ENCODE measurements around the gene HCN3. TPM values are rescaled to one million over a fixed set of nuclear protein-coding genes. Genes with fewer than 3 reads are reported as not detected.

Gene HCN3
- total RNA-seq, 1 donor from 2014 or later: 1.0 TPM

DNA sequence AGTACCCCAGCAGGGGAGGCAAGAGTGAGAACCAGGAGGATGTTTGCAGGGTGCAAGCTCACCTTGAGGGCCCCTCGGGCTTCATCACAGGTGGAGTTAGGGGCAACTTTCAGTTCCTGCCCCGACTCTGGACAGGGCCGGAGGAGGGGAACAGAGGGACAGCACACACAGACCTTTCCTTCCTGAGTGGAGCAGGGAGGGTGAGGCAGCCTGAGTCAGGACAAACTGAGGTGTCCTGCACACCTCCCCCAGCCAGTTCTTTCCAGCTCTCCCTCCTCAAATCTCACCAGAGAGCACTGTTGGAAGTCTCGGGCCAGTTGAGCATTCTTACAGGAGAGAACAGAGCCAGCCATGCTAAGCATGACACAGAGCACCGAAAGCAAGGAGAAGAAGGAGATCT is 23.5 kb upstream of the HCN3 start:
- Histone ChIP-seq H3K27me3 (ENCODE audit: control insufficient read depth in 3 of 3, insufficient read depth in 3 of 3, low read length in 3 of 3) (no peaks in the 10 kb centered on the region), H3K4me3 (ENCODE audit: low read length in 3 of 3) (peak overlapping the region; percentile 78 to 89 (median 85)), H3K27ac (ENCODE audit: low read depth, low read length) (peak overlapping the region; percentile 81), H3K4me1 (ENCODE audit: control insufficient read depth in 3 of 3, insufficient read depth in 3 of 3, low read length in 3 of 3) (peaks cover 21 to 40% (median 35%) of the 10 kb centered on the region in 3 donors), H3K9ac (ENCODE audit: low read depth in 1 of 3, low read length in 3 of 3) (peak overlapping the region; percentile 40 to 90 (median 81)), H3K9me3 (ENCODE audit: control insufficient read depth in 3 of 3, low read length in 3 of 3) (no peaks in the 10 kb centered on the region), H3K36me3 (ENCODE audit: control insufficient read depth in 3 of 3, insufficient read depth in 3 of 3, low read length in 3 of 3) (peaks cover 17 to 25% (median 17%) of the 10 kb centered on the region in 3 donors)

DNA sequence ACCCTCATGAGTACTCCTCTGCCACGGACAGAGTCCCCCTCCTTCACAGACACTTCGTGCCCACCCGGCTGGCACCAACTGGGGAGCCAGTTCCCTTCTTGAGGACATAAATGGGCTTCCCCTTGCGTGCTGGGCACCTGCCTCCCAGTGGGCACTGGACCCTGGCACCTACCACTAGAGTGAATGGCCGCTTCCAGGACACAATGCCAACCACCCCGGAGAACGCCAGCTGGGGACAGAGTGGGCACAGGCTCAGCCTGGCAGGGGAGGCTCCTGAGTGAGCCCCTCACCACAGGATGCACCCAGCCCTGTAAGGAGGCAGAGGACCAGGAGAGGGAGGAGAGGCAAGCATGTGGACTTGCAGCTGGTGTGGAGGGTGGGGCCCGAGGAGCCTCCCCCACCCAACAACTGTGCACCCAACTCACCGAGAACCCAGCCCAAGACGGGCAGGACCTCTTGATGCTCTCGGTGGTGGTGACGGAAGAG is 23.0 kb upstream of the HCN3 start:
- Histone ChIP-seq H3K27me3 (ENCODE audit: control insufficient read depth in 3 of 3, insufficient read depth in 3 of 3, low read length in 3 of 3) (no peaks in the 10 kb centered on the region), H3K4me1 (ENCODE audit: control insufficient read depth in 3 of 3, insufficient read depth in 3 of 3, low read length in 3 of 3) (peaks cover 21 to 40% (median 35%) of the 10 kb centered on the region in 3 donors), H3K9ac (ENCODE audit: low read depth in 1 of 3, low read length in 3 of 3) (peak overlapping the region; percentile 40 to 90 (median 81)), H3K9me3 (ENCODE audit: control insufficient read depth in 3 of 3, low read length in 3 of 3) (no peaks in the 10 kb centered on the region), H3K4me3 (ENCODE audit: low read length in 3 of 3) (peak overlapping the region; percentile 78 to 89 (median 85)), H3K27ac (ENCODE audit: low read depth, low read length) (peak overlapping the region; percentile 81), H3K36me3 (ENCODE audit: control insufficient read depth in 3 of 3, insufficient read depth in 3 of 3, low read length in 3 of 3) (peaks cover 17 to 26% (median 18%) of the 10 kb centered on the region in 3 donors)

DNA sequence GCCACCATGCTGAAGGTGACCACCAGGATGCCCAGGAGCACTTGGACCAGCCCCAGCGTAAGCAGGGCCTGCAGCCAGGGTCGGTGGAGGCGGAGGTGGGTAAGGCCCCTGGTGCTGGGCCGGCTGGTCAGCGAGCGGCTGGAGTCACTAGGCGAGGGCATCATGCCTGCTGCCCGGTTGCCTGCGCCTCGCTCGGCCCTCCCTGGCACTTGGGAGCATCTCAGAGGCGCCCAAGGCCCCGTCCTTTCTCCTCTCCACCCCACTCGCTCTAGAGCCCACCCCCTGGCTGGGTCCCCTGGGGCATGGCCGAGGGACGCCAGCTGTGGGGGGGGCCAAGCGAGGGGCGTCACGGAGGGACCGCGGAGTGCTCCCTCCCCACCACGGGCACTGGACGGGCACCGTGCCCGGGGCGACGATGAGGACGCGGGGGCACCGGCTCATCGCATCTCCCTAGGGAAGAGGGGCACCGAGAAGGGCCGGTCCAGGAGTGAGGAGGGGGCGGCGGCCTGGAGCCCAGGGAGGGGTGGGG is 22.5 kb upstream of the HCN3 start:
- peak overlapping the region; percentile 81 for H3K27ac ChIP-seq (ENCODE audit: low read depth, low read length)
- no peaks in the 10 kb centered on the region for H3K9me3 ChIP-seq (ENCODE audit: control insufficient read depth in 3 of 3, low read length in 3 of 3)
- peak overlapping the region; percentile 81 to 94 (median 90) for H3K9ac ChIP-seq (ENCODE audit: low read depth in 1 of 3, low read length in 3 of 3)
- H3K4me1 ChIP-seq (ENCODE audit: control insufficient read depth in 3 of 3, insufficient read depth in 3 of 3, low read length in 3 of 3): peaks cover 21 to 40% (median 35%) of the 10 kb centered on the region in 3 donors
- H3K27me3 ChIP-seq (ENCODE audit: control insufficient read depth in 3 of 3, insufficient read depth in 3 of 3, low read length in 3 of 3): no peaks in the 10 kb centered on the region
- H3K4me3 ChIP-seq (ENCODE audit: low read length in 3 of 3): peak overlapping the region; percentile 85 to 89 (median 85)
- H3K36me3 ChIP-seq (ENCODE audit: control insufficient read depth in 3 of 3, insufficient read depth in 3 of 3, low read length in 3 of 3): peaks cover 18 to 26% (median 19%) of the 10 kb centered on the region in 3 donors

- no peaks in the 10 kb centered on the region for H3K9me3 ChIP-seq (ENCODE audit: control insufficient read depth in 3 of 3, low read length in 3 of 3)
- no peaks in the 10 kb centered on the region for H3K27me3 ChIP-seq (ENCODE audit: control insufficient read depth in 3 of 3, insufficient read depth in 3 of 3, low read length in 3 of 3)
- peak within 1 kb of the TSS; percentile 81 for H3K27ac ChIP-seq (ENCODE audit: low read depth, low read length)
- H3K4me3 ChIP-seq (ENCODE audit: low read length in 3 of 3): peak within 1 kb of the TSS; percentile 85 to 89 (median 85)
- peak within 1 kb of the TSS; percentile 81 to 94 (median 90) for H3K9ac ChIP-seq (ENCODE audit: low read depth in 1 of 3, low read length in 3 of 3)
- H3K4me1 ChIP-seq (ENCODE audit: control insufficient read depth in 3 of 3, insufficient read depth in 3 of 3, low read length in 3 of 3): peaks cover 21 to 42% (median 35%) of the 10 kb centered on the region in 3 donors
- H3K36me3 ChIP-seq (ENCODE audit: control insufficient read depth in 3 of 3, insufficient read depth in 3 of 3, low read length in 3 of 3): peaks cover 21 to 31% (median 23%) of the 10 kb centered on the region in 3 donors
These were observed 21.8 kb upstream of the HCN3 start, which contains the start of gene ENTREP3 for GRCh38 chr1:155255243-155256007. Gene ENTREP3, minus strand, starts transcription at chr1:155255483. Its CDS starts 606 bp downstream, at chr1:155254877.

GRCh38 chr1:155256058-155256852 is 21.0 kb upstream of the HCN3 start:
- Histone ChIP-seq H3K4me1 (ENCODE audit: control insufficient read depth in 3 of 3, insufficient read depth in 3 of 3, low read length in 3 of 3) (peaks cover 22 to 43% (median 34%) of the 10 kb centered on the region in 3 donors), H3K36me3 (ENCODE audit: control insufficient read depth in 3 of 3, insufficient read depth in 3 of 3, low read length in 3 of 3) (peaks cover 24 to 33% (median 24%) of the 10 kb centered on the region in 3 donors), H3K9me3 (ENCODE audit: control insufficient read depth in 3 of 3, low read length in 3 of 3) (no peaks in the 10 kb centered on the region), H3K4me3 (ENCODE audit: low read length in 3 of 3) (peak overlapping the region; percentile 85 to 89 (median 85)), H3K27ac (ENCODE audit: low read depth, low read length) (peak overlapping the region; percentile 81), H3K27me3 (ENCODE audit: control insufficient read depth in 3 of 3, insufficient read depth in 3 of 3, low read length in 3 of 3) (no peaks in the 10 kb centered on the region), H3K9ac (ENCODE audit: low read depth in 1 of 3, low read length in 3 of 3) (peak overlapping the region; percentile 81 to 94 (median 90))

- Histone ChIP-seq H3K27ac (ENCODE audit: low read depth, low read length) (no peak overlapping the region), H3K9ac (ENCODE audit: low read depth in 1 of 3, low read length in 3 of 3) (peak overlapping the region in 1 of 3 donors; percentile 25), H3K27me3 (ENCODE audit: control insufficient read depth in 3 of 3, insufficient read depth in 3 of 3, low read length in 3 of 3) (no peaks in the 10 kb centered on the region), H3K9me3 (ENCODE audit: control insufficient read depth in 3 of 3, low read length in 3 of 3) (no peaks in the 10 kb centered on the region), H3K4me3 (ENCODE audit: low read length in 3 of 3) (no peak overlapping the region), H3K4me1 (ENCODE audit: control insufficient read depth in 3 of 3, insufficient read depth in 3 of 3, low read length in 3 of 3) (peaks cover 25 to 39% (median 33%) of the 10 kb centered on the region in 3 donors), H3K36me3 (ENCODE audit: control insufficient read depth in 3 of 3, insufficient read depth in 3 of 3, low read length in 3 of 3) (peaks cover 47 to 54% (median 49%) of the 10 kb centered on the region in 3 donors)
These were observed 17.0 kb upstream of the HCN3 start for GRCh38 chr1:155260276-155260675.

GRCh38 chr1:155261493-155261851 is 15.8 kb upstream of the HCN3 start:
- no peaks in the 10 kb centered on the region for H3K27me3 ChIP-seq (ENCODE audit: control insufficient read depth in 3 of 3, insufficient read depth in 3 of 3, low read length in 3 of 3)
- peak overlapping the region; percentile 96 to 99 (median 98) for H3K4me3 ChIP-seq (ENCODE audit: low read length in 3 of 3)
- H3K9me3 ChIP-seq (ENCODE audit: control insufficient read depth in 3 of 3, low read length in 3 of 3): no peaks in the 10 kb centered on the region
- H3K4me1 ChIP-seq (ENCODE audit: control insufficient read depth in 3 of 3, insufficient read depth in 3 of 3, low read length in 3 of 3): peaks cover 19 to 31% (median 22%) of the 10 kb centered on the region in 3 donors
- H3K27ac ChIP-seq (ENCODE audit: low read depth, low read length): peak overlapping the region; percentile 86
- peaks cover 52 to 59% (median 58%) of the 10 kb centered on the region in 3 donors for H3K36me3 ChIP-seq (ENCODE audit: control insufficient read depth in 3 of 3, insufficient read depth in 3 of 3, low read length in 3 of 3)
- H3K9ac ChIP-seq (ENCODE audit: low read depth in 1 of 3, low read length in 3 of 3): peak overlapping the region; percentile 94 to 99 (median 97)

DNA sequence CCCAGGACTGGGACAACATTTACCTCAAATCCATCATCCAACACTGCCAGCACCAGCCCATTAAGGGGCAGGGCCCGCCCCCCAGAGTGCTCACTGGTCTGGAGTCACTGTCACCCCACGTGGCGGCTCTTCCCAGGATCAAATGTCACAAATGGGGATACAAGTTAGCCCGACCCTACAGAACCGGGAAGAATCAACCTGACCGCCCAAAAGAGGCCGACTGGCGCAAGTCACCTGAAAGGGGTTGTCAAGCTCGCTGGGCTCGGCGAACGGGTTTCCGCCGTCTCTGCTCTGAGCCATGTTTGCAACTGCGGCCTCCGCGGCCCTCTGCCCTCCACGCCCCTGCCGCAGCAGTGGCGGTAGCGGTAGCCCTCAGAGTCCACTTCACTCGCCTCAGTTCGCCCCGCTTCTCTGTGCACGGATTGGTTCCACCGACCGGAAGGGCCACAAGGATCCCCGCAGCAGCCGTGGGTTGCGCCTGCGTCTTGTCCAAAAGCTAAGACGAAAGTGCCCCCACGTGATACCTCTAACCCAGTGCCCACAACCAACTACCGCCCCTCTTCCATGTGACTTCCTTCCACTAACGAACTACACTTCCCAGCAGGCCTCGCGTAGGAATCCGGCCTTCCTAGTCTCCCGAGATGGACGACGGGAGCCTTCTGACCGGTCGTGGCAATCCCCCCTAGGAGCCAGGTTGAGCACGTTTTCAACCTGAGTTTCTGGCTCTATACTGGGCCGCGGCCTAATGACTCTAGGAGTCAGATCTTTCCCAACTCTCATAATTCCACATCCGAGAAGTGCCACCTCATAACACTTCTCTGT is 15.2 kb upstream of the HCN3 start, which contains the start of gene SCAMP3:
SCAMP3 (minus strand) TSS at position 509 of the 822 bp plus-strand sequence; CDS start at position 300, 209 bp downstream.
- Histone ChIP-seq H3K27ac (ENCODE audit: low read depth, low read length) (peak within 1 kb of the TSS; percentile 86), H3K36me3 (ENCODE audit: control insufficient read depth in 3 of 3, insufficient read depth in 3 of 3, low read length in 3 of 3) (peaks cover 53 to 59% (median 58%) of the 10 kb centered on the region in 3 donors), H3K9me3 (ENCODE audit: control insufficient read depth in 3 of 3, low read length in 3 of 3) (no peaks in the 10 kb centered on the region), H3K4me1 (ENCODE audit: control insufficient read depth in 3 of 3, insufficient read depth in 3 of 3, low read length in 3 of 3) (peaks cover 20 to 34% (median 21%) of the 10 kb centered on the region in 3 donors), H3K9ac (ENCODE audit: low read depth in 1 of 3, low read length in 3 of 3) (peak within 1 kb of the TSS; percentile 94 to 99 (median 97)), H3K27me3 (ENCODE audit: control insufficient read depth in 3 of 3, insufficient read depth in 3 of 3, low read length in 3 of 3) (no peaks in the 10 kb centered on the region), H3K4me3 (ENCODE audit: low read length in 3 of 3) (peak within 1 kb of the TSS; percentile 96 to 99 (median 98))

- Histone ChIP-seq H3K27ac (ENCODE audit: low read depth, low read length) (no peak overlapping the region), H3K27me3 (ENCODE audit: control insufficient read depth in 3 of 3, insufficient read depth in 3 of 3, low read length in 3 of 3) (no peaks in the 10 kb centered on the region), H3K36me3 (ENCODE audit: control insufficient read depth in 3 of 3, insufficient read depth in 3 of 3, low read length in 3 of 3) (peaks cover 57 to 62% (median 61%) of the 10 kb centered on the region in 3 donors), H3K4me1 (ENCODE audit: control insufficient read depth in 3 of 3, insufficient read depth in 3 of 3, low read length in 3 of 3) (peaks cover 28 to 43% (median 30%) of the 10 kb centered on the region in 3 donors), H3K9ac (ENCODE audit: low read depth in 1 of 3, low read length in 3 of 3) (no peak overlapping the region), H3K9me3 (ENCODE audit: control insufficient read depth in 3 of 3, low read length in 3 of 3) (no peaks in the 10 kb centered on the region), H3K4me3 (ENCODE audit: low read length in 3 of 3) (no peak overlapping the region)
These were observed 14.2 kb upstream of the HCN3 start for GRCh38 chr1:155263067-155263466.

All from skeletal muscle tissue (tissue), 4 donors.